Measurements from ENCODE around the gene ATP12A. TPM values are rescaled to one million over a fixed set of nuclear protein-coding genes. Genes with fewer than 3 reads are reported as not detected.

Gene ATP12A
- total RNA-seq, 1 donor, result not detected

DNA sequence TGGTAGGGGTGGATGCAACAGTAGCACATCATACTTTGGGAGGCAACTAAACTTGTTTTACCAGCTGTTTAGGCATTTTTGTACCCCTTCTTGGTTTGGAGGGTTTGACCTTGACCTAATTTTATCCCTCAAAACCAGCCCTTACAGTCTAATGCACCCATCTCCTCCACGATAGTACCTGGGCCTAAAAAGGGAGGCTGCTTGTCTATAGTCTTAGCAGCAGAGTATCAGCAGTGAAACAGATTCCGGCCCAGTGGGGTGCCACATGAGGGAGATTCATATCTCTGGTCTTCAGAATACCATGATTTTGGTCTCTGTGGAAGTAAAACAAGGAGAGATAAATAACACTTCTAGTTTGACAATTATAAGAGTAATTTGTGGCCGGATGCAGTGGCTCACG is 39.5 kb upstream of the ATP12A start:
- no peak overlapping the region for H3K4me3 ChIP-seq (ENCODE audit: low read depth, low read length)
- no peak for DNase-seq (ENCODE audit: low read depth)
- TF ChIP-seq, protein P1, sequence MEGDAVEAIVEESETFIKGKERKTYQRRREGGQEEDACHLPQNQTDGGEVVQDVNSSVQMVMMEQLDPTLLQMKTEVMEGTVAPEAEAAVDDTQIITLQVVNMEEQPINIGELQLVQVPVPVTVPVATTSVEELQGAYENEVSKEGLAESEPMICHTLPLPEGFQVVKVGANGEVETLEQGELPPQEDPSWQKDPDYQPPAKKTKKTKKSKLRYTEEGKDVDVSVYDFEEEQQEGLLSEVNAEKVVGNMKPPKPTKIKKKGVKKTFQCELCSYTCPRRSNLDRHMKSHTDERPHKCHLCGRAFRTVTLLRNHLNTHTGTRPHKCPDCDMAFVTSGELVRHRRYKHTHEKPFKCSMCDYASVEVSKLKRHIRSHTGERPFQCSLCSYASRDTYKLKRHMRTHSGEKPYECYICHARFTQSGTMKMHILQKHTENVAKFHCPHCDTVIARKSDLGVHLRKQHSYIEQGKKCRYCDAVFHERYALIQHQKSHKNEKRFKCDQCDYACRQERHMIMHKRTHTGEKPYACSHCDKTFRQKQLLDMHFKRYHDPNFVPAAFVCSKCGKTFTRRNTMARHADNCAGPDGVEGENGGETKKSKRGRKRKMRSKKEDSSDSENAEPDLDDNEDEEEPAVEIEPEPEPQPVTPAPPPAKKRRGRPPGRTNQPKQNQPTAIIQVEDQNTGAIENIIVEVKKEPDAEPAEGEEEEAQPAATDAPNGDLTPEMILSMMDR (IDR thresholded peaks at IDR 0.05; ENCODE audit: insufficient read depth, low read depth, low read length), result no peak

DNA sequence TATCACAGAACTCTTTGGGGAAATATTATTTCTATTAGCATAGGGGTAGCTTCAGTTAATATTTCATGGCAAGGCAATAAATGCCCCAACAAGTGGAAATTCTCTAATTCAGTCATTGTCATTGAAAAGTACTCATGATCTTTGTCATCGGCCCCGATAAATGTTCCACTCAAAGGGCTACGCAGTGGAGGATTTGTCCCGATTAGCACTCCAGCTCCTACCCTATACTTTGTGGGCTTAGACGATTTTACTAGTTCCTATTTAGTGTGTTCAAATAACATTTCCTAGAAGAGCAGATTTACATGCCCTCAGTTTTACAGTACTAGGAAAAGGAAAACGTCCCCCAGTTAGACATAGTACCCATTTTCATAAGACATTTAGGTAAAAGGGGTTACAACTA is 38.0 kb upstream of the ATP12A start:
- TF ChIP-seq, protein P1 (IDR thresholded peaks at IDR 0.05; ENCODE audit: insufficient read depth, low read depth, low read length), result no peak
- H3K4me3 ChIP-seq (ENCODE audit: low read depth, low read length), result no peak overlapping the region
- DNase-seq (ENCODE audit: low read depth), result no peak

DNA sequence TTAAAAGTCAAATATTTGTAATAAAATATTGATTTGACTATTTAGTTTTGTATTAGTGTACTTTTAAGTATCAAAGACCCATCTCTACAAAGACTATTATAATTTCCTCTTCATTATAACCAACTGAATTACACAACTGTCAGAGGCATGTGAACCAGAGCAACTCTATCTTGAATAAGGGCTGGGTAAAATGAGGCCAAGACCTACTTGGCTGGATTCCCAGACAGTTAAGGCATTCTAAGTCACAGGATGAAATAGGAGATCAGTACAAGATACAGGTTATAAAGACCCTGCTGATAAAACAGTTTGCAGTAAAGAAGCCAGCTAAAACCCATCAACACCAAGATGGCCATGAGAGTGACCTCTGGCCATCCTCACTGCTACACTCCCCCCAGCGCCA is 36.2 kb upstream of the ATP12A start:
- peak; percentile 89 for DNase-seq (ENCODE audit: low read depth)
- TF ChIP-seq, protein P1 (IDR thresholded peaks at IDR 0.05; ENCODE audit: insufficient read depth, low read depth, low read length), result no peak
- H3K4me3 ChIP-seq (ENCODE audit: low read depth, low read length), result no peak overlapping the region

DNA sequence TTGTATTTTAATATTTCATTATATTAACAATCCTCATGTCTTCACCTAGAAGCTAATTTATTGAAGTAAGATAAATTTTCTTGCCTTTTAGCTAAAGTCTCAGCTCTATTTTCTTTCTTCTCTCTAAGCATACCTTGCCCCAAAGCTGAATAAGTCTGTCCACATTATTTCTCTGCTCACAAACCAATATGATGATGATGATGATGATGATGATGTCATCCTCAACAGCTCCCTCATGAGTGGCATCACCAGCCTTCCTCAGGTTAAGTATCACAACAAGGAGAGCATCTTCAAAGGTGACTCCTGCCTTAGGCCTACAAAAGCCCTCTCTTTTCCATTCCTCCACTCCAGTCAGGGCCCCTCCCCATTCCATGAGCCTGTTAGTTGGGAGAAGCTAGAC is 31.9 kb upstream of the ATP12A start:
- DNase-seq (ENCODE audit: low read depth), result no peak
- H3K4me3 ChIP-seq (ENCODE audit: low read depth, low read length), result no peak overlapping the region
- TF ChIP-seq, protein P1 (IDR thresholded peaks at IDR 0.05; ENCODE audit: insufficient read depth, low read depth, low read length), result no peak

DNA sequence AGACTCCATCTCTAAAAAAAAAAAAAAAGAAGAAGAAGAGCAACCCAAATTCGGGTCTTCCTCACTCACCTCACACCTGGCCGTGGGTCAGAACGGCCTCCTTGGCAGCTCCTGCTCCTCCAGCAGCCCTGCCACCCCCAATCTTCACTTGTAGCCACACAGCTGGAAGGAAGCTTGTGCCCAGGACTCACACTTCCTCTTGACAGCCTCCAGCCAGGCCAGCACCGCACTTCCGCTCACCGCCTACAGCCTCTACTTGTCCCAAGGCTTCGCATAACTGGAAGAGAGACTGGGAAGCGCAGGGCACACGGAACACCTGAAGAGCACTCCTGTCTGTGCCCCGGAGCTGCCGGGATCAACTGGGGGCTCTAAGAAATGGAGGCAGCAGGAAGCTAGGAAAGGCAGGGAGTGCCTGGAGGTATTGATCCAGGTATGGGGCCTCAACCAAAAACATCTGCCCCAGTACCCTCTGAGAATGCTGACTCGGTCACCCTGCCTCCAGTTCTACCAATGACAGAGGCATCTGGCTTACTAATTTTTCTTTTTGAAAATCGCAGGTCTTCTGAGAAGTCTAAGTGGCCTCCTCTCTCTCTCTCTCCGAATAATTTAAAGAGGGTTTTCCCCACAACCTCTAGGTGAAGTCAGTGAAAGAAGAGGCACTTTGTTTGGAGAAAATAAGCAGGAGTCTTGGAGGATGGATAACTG is 31.1 kb upstream of the ATP12A start:
- no peak for DNase-seq (ENCODE audit: low read depth)
- TF ChIP-seq, protein P1 (IDR thresholded peaks at IDR 0.05; ENCODE audit: insufficient read depth, low read depth, low read length), result no peak
- H3K4me3 ChIP-seq (ENCODE audit: low read depth, low read length), result no peak overlapping the region

DNA sequence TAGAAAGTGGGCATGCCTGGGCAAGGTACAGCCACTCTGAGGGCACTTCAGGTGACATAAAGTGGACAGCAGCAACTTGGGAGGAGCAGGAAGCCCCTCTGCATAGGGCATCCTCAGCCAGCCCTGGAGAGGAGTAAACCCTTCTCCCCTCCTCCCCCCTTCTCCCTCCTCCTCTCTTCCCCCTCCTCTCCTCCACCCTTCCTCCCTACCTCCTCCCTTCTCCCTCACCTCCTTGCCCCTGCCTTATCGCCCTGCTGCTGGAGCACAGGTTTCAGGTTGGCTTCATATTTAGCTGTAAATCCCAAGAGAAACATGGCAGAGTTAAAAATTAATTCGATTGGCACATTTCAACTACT is 30.5 kb upstream of the ATP12A start:
- TF ChIP-seq, protein P1 (IDR thresholded peaks at IDR 0.05; ENCODE audit: insufficient read depth, low read depth, low read length), result no peak
- no peak overlapping the region for H3K4me3 ChIP-seq (ENCODE audit: low read depth, low read length)
- DNase-seq (ENCODE audit: low read depth), result no peak

DNA sequence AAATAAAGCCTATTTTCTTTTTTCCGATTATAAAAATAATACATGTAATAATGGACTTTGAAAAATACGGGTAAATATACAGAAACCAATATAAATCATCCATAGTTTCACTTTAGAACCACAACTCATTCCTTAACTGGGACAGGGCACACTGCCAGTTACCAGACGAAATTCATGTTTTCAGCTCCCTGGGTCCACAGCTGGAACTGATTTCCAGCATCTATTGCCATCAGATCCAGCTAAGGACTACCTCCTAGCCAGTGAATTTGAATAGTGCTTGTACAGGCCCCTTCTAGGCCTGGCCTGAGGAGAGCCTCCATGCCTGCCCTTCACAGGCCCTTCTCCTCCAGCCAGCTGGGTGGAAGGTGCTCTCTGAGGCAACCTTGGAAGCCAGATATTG is 30.0 kb upstream of the ATP12A start:
- DNase-seq (ENCODE audit: low read depth), result peak; percentile 70
- H3K4me3 ChIP-seq (ENCODE audit: low read depth, low read length), result no peak overlapping the region
- TF ChIP-seq, protein P1 (IDR thresholded peaks at IDR 0.05; ENCODE audit: insufficient read depth, low read depth, low read length), result no peak

All from fibroblast of villous mesenchyme (primary cell).